ENCODE results near the gene TUSC2.
A peak's percentile ranks its signal among the peaks of the same experiment; 100 is the strongest.

The TUSC2 gene

DNA sequence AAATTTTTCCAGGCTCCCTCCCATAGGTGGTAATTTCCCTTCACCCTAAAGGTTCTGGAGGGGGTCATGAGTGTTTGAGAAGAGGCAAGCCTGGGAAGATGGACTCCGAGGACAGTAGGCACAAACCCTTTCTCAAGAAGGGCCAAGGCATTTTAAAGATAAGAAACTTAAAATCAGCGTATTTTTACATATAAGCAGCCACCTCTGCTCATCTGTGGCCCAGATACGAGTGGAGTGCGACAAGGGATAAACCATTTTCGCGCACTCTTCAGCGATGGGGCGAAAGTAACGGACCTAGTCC is 12.1 kb upstream of the TUSC2 start:
- TF ChIP-seq, protein P1, sequence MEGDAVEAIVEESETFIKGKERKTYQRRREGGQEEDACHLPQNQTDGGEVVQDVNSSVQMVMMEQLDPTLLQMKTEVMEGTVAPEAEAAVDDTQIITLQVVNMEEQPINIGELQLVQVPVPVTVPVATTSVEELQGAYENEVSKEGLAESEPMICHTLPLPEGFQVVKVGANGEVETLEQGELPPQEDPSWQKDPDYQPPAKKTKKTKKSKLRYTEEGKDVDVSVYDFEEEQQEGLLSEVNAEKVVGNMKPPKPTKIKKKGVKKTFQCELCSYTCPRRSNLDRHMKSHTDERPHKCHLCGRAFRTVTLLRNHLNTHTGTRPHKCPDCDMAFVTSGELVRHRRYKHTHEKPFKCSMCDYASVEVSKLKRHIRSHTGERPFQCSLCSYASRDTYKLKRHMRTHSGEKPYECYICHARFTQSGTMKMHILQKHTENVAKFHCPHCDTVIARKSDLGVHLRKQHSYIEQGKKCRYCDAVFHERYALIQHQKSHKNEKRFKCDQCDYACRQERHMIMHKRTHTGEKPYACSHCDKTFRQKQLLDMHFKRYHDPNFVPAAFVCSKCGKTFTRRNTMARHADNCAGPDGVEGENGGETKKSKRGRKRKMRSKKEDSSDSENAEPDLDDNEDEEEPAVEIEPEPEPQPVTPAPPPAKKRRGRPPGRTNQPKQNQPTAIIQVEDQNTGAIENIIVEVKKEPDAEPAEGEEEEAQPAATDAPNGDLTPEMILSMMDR (IDR thresholded peaks at IDR 0.05; ENCODE audit: low read depth, low read length), result no peak
- TF ChIP-seq MYC (IDR thresholded peaks at IDR 0.05; ENCODE audit: low read depth, low read length) (no peak), POLR2A (IDR thresholded peaks at IDR 0.05; ENCODE audit: extremely low read depth, insufficient read length) (no peak), MAX (IDR thresholded peaks at IDR 0.05; ENCODE audit: low read depth, low read length) (no peak)
- peak overlapping the region; percentile 99 for H3K4me3 ChIP-seq (ENCODE audit: low read depth, low read length)
- no peak for DNase-seq (ENCODE audit: low read depth)

GRCh38 chr3:50339485-50340146 is 11.6 kb upstream of the TUSC2 start:
- H3K4me3 ChIP-seq (ENCODE audit: low read depth, low read length), result peak overlapping the region; percentile 99
- peak; percentile 69 for DNase-seq (ENCODE audit: low read depth)
- TF ChIP-seq, protein P1 (IDR thresholded peaks at IDR 0.05; ENCODE audit: low read depth, low read length), result no peak
- TF ChIP-seq POLR2A (IDR thresholded peaks at IDR 0.05; ENCODE audit: extremely low read depth, insufficient read length), result no peak
- no peak for TF ChIP-seq MAX (IDR thresholded peaks at IDR 0.05; ENCODE audit: low read depth, low read length)
- TF ChIP-seq MYC (IDR thresholded peaks at IDR 0.05; ENCODE audit: low read depth, low read length), result no peak

- TF ChIP-seq MYC (IDR thresholded peaks at IDR 0.05; ENCODE audit: low read depth, low read length) (no peak), MAX (IDR thresholded peaks at IDR 0.05; ENCODE audit: low read depth, low read length) (no peak), POLR2A (IDR thresholded peaks at IDR 0.05; ENCODE audit: extremely low read depth, insufficient read length) (no peak)
- TF ChIP-seq, protein P1 (IDR thresholded peaks at IDR 0.05; ENCODE audit: low read depth, low read length), result no peak
- DNase-seq (ENCODE audit: low read depth), result peak; percentile 68
- peak overlapping the region; percentile 99 for H3K4me3 ChIP-seq (ENCODE audit: low read depth, low read length)
Measured at GRCh38 chr3:50338965-50339364, 10.9 kb upstream of the TUSC2 start.

DNA sequence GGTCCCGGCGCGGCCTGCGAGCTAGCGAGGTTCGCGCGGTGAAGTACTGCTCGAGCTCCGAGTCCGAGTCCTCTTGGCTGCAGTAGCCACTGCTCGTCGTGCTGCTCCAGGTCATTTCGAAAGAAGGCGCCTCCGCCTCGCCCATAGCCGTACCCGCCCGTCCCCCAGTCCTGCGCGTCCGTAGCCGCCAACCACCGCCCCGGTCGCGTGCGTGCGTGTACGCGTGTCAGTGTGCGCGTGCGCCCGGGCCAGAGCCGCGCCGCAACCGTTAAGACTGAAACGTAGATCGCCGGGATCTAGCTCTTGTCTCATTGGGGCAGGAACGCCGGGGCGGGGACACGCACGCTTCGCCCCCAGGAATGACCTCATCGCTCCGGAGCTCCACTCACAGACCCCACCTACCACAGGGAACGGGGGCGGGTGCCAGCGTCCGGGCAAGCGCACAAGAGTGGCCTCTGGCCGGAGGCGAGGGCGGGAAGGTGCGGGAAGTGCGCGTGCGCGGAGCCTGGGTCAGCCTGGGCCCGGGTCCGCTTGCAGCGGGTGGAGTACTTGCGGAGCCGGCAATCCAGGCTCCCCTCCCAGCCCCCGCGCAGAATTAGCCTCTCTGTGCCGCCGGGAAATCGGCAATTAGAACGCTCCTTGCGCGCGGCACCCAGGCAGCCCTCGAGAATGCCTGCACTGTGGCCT is 9.3 kb upstream of the TUSC2 start:
- TF ChIP-seq POLR2A (IDR thresholded peaks at IDR 0.05; ENCODE audit: extremely low read depth, insufficient read length) (peak; percentile 79), MYC (IDR thresholded peaks at IDR 0.05; ENCODE audit: low read depth, low read length) (peak; percentile 65), MAX (IDR thresholded peaks at IDR 0.05; ENCODE audit: low read depth, low read length) (peak; percentile 82)
- TF ChIP-seq, protein P1 (IDR thresholded peaks at IDR 0.05; ENCODE audit: low read depth, low read length), result no peak
- H3K4me3 ChIP-seq (ENCODE audit: low read depth, low read length), result peak overlapping the region; percentile 99
- peak; percentile 99 for DNase-seq (ENCODE audit: low read depth)

GRCh38 chr3:50336452-50337174 is 8.6 kb upstream of the TUSC2 start:
- DNase-seq (ENCODE audit: low read depth), result no peak
- H3K4me3 ChIP-seq (ENCODE audit: low read depth, low read length), result peak overlapping the region; percentile 95
- TF ChIP-seq, protein P1 (IDR thresholded peaks at IDR 0.05; ENCODE audit: low read depth, low read length), result no peak
- TF ChIP-seq POLR2A (IDR thresholded peaks at IDR 0.05; ENCODE audit: extremely low read depth, insufficient read length) (no peak), MYC (IDR thresholded peaks at IDR 0.05; ENCODE audit: low read depth, low read length) (no peak), MAX (IDR thresholded peaks at IDR 0.05; ENCODE audit: low read depth, low read length) (no peak)

Data from NB4 (cell line).